ENCODE measurements around the gene BUD13. TPM values are rescaled to one million over a fixed set of nuclear protein-coding genes. Genes with fewer than 3 reads are reported as not detected.
A peak's percentile ranks its signal among the peaks of the same experiment; 100 is the strongest.

BUD13 gene
- total and polyA plus RNA-seq, 9 of the 15 experiments (the other 6 are each of a cell fraction or from before 2014, with no cell fraction given) = 9.5 to 34.1 (median 27.1) TPM

GRCh38 chr11:116786326-116786725 lies 13.5 kb upstream of the BUD13 start:
- Histone ChIP-seq H2AFZ (ENCODE audit: low read depth, low read length) (no peak overlapping the region), H3K9ac (ENCODE audit: insufficient read depth in 1 of 2, low read depth in 2 of 2, low read length in 2 of 2) (peak overlapping the region in 1 of 2 experiments; percentile 88; a peak in 2 of 4 replicates), H3K4me3 (peak overlapping the region; percentile 98; the same call in 1 of the 2 replicates), H3K4me1 (replicated peaks in 1 of 2; ENCODE audit: control insufficient read depth in 2 of 2, insufficient read depth in 2 of 2, low read length in 2 of 2) (peaks cover 19 to 24% of the 10 kb centered on the region in 2 experiments; a peak in 4 of 5 replicates), H4K20me1 (replicated peaks; ENCODE audit: control insufficient read depth, insufficient read depth, low read length) (no peaks in the 10 kb centered on the region), H3K27ac (ENCODE audit: extremely low read depth, low read depth, low read length) (no peak overlapping the region), H3K36me3 (ENCODE audit: control insufficient read depth, insufficient read depth, low read length) (peaks cover 54% of the 10 kb centered on the region), H3K79me2 (ENCODE audit: control insufficient read depth, insufficient read depth, low read length) (peaks cover 24% of the 10 kb centered on the region), H3K27me3 (ENCODE audit: control insufficient read depth in 2 of 2, insufficient read depth in 2 of 2, low read length in 2 of 2) (no peaks in the 10 kb centered on the region), H3K9me3 (replicated peaks; ENCODE audit: control insufficient read depth, insufficient read depth, low read depth, low read length) (no peaks in the 10 kb centered on the region), H3K9me1 (ENCODE audit: control insufficient read depth, insufficient read depth, low read length) (no peaks in the 10 kb centered on the region), H3K4me2 (ENCODE audit: insufficient read depth, low read length) (peak overlapping the region; percentile 92)
- BruUV-seq (replicated peaks) = no TSS peak
- ATAC-seq (no peak), DNase-seq (ENCODE audit: extremely low read depth in 1 of 4, low spot score in 3 of 4) (no peak), FAIRE-seq (no peak)
- WGBS (ENCODE audit: insufficient coverage, low coverage, missing lambda C conversion rate) = 28% methylated on average over 2 of the region's 2 CpGs
- in situ Hi-C loops (cut with MboI) (loop anchor here (5.0 kb wide), 1 partner anchor 316 kb away; no protein-coding TSS in a partner anchor), intact Hi-C loops (cut with micrococcal nuclease) (no loop called here)
- ChIA-PET CTCF (ENCODE audit: low intra/inter-chr PET ratio) (no interaction called here), POLR2A (interaction anchor here (0.8 to 2.8 kb wide), 5 partner anchors 9 to 27 kb away, joined by 3 to 15 read pairs (median 3); partner anchors contain the start of gene BUD13)
- TF ChIP-seq COPS2 (conservative IDR thresholded peaks at IDR 0.05) = no peak
- TF ChIP-seq ZNF316 (IDR thresholded peaks at IDR 0.05) = peak; percentile 29; the same call in 1 of the 2 replicates
- no peak for TF ChIP-seq ZBTB17 (CRISPR knock-in tag; IDR thresholded peaks at IDR 0.05)
- no peak for TF ChIP-seq CREB1 (IDR thresholded peaks at IDR 0.05)
- TF ChIP-seq CREB1 (CRISPR knock-in tag; IDR thresholded peaks at IDR 0.05) = no peak
- no peak for TF ChIP-seq ZNF445 (CRISPR knock-in tag; IDR thresholded peaks at IDR 0.05; ENCODE audit: low read depth)
- TF ChIP-seq CBX8 (IDR thresholded peaks at IDR 0.05; ENCODE audit: borderline replicate concordance, extremely low read depth, low read depth, low read length, poor library complexity, severe bottlenecking) = no peak
- peak; percentile 64 for TF ChIP-seq CBFA2T3 (IDR thresholded peaks at IDR 0.05)
- no peak for TF ChIP-seq GTF2F1 (IDR thresholded peaks at IDR 0.05; ENCODE audit: low read depth, low read length)
- TF ChIP-seq PHB2 (IDR thresholded peaks at IDR 0.05; ENCODE audit: low read depth) = no peak
- no peak for TF ChIP-seq UBTF (IDR thresholded peaks at IDR 0.05; ENCODE audit: borderline replicate concordance in 1 of 2, low read depth in 2 of 2, low read length in 2 of 2)
- no peak for TF ChIP-seq BHLHE40 (IDR thresholded peaks at IDR 0.05; ENCODE audit: low read length)
- TF ChIP-seq TBL1XR1 (IDR thresholded peaks at IDR 0.05; ENCODE audit: low read length in 2 of 2) = no peak
- TF ChIP-seq, protein P1, sequence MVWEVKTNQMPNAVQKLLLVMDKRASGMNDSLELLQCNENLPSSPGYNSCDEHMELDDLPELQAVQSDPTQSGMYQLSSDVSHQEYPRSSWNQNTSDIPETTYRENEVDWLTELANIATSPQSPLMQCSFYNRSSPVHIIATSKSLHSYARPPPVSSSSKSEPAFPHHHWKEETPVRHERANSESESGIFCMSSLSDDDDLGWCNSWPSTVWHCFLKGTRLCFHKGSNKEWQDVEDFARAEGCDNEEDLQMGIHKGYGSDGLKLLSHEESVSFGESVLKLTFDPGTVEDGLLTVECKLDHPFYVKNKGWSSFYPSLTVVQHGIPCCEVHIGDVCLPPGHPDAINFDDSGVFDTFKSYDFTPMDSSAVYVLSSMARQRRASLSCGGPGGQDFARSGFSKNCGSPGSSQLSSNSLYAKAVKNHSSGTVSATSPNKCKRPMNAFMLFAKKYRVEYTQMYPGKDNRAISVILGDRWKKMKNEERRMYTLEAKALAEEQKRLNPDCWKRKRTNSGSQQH (CRISPR knock-in tag; IDR thresholded peaks at IDR 0.05) = no peak
- no peak for TF ChIP-seq PRPF4 (IDR thresholded peaks at IDR 0.05; ENCODE audit: insufficient read depth, low read depth, low read length, poor library complexity, severe bottlenecking)
- no peak for TF ChIP-seq SUPT5H (IDR thresholded peaks at IDR 0.05)
- no peak for TF ChIP-seq ZNF197 (CRISPR knock-in tag; IDR thresholded peaks at IDR 0.05; ENCODE audit: low read depth)
- TF ChIP-seq SIN3B (IDR thresholded peaks at IDR 0.05; ENCODE audit: low read depth) = no peak
- no peak for TF ChIP-seq MEF2D (tag; conservative IDR thresholded peaks at IDR 0.05; ENCODE audit: low read depth)
- TF ChIP-seq, protein P2, sequence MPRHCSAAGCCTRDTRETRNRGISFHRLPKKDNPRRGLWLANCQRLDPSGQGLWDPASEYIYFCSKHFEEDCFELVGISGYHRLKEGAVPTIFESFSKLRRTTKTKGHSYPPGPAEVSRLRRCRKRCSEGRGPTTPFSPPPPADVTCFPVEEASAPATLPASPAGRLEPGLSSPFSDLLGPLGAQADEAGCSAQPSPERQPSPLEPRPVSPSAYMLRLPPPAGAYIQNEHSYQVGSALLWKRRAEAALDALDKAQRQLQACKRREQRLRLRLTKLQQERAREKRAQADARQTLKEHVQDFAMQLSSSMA (CRISPR knock-in tag; IDR thresholded peaks at IDR 0.05) = no peak
- no peak for TF ChIP-seq NFATC3 (IDR thresholded peaks at IDR 0.05)
